Ovary (tissue), 3 donors: ENCODE data around the gene PTGS1.

Experiments
- CTCF ChIP-seq, 3 donors: fragments of 450-650 bp in 2 of 3; fragments of 200-600 bp in 1 of 3; IDR thresholded peaks; one replicate each; pipeline versions ENCODE4 v1.5.1 to v1.8.0; 2016 to 2022; ENCODE audit warnings: antibody characterized with exemption in 3 of 3, mild to moderate bottlenecking in 1 of 3
- POLR2A ChIP-seq: fragments of 450-650 bp; IDR thresholded peaks from one replicate; pipeline ENCODE4 v1.6.1; 2017; ENCODE audit warnings: antibody characterized with exemption, mild to moderate bottlenecking, moderate library complexity
- donor health status: DM: no; HTN: no; CAD: no.

- TF ChIP-seq POLR2A (no peak), CTCF (IDR thresholded peaks at IDR 0.05) (no peak)
Measured at GRCh38 chr9:122406070-122406890, 35.5 kb downstream of the PTGS1 start.
